Measurements from ENCODE around the gene TTLL8.
"Not testable (repeated sequence)": the region's sequence is repeated elsewhere in the genome, so short reads cannot be mapped to it uniquely, and the experiment has no call there.

The TTLL8 gene

DNA sequence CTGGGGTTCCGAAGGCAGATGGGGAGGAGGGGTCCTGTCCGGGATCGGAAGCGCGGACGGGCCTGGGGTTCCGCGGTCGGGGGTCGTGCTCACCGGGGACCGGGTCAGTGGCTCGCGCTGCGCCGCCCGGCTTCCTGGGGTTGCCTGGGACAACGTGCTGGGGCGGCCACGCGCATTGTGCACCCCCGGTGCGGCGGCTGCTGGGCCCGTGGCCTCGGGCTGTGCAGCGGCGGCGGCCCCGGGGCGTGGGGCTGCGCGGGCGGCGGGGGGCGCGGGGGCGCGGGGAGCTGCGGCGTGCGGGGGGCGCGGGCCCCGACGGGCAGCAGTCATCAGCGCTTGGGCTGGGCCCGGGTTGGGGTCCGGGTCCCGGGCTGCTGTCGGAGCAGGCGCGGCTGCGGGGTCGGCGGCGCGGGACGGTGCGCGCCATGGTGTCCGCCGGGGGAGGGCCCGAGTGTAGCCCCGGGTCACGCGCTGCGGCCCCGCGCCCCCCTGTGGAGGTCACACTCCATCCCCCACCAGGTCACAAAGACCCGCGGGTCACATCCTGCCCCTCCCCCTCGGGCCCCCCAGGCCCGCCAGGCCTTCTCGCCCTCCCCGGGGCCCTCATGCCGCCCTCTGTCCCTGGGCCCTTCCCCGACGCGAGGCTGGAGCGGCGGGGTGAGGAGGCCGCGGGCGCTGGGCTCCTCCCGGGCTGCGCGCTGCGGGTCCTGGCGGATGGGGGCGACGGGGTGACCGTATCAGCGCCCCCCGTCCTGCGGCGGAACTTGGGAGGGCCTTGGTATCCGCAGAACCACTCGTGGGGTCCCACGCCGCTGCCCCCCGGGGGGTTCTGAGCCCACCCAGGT lies at the start of gene TTLL8:
Gene TTLL8, minus strand, starts transcription at position 238 of the 845 bp plus-strand sequence.
- DNase-seq: no peak

DNA sequence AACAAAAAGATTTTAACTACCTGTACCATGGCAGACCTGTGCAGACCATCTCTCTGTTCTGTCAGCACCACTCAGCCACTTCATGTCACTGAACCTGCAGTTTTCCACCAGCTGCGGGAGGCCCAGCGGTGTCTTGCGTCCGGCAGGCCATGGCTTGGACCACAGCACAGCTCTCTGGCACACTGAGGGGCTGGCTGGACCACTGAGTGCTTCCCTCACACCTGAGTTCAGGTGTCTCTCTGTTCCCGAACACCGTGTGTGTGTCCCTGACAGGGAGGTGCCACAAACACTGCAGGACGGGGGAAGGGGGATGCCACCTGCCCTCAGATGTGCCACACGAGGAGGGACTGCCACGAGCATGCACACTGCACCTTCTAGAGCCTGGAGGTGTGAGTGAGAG lies 49.4 kb upstream of the TTLL8 start:
- no peak for DNase-seq

DNA sequence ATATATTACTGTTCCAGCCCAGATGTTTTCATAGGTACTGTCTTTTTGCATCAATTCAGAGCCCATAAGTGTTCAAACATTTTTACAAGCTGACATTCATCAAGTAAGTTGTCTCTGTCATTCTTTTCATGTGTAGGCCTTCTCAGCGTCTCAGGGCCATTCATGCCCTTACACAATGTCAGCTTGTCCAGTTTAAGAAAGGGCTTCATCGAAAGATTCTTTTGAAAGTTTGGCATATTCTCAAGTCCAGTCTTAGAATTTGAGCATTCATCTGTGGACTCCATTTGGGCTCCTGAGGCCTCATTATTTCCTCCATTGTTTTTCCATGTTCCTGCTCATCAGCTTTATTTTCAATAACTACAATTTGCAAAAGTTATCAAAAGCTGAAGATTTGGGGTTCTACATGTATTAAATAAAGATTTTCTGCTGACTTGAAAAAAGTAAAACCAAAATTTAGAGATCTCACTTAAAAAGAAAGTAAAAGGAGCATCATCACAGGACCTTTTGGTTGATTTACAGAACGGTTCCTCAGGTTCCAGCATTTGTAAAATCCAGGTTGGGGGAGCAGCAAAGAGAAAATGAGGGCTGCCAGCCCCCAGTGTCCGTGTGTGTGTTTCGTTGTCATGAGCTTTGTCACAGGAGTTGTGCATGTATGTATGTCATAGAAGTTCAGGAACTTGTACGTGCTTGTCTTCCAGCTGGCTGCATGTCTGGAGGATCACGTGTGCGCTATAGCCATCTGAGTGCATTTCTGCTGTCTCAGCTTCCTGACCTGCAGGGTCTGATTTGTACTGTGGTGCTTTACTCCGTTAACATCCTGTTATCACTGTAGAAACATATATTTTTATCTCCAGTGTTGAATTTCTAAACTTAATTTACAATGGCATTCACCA lies 47.4 kb upstream of the TTLL8 start:
- no peak for DNase-seq

DNA sequence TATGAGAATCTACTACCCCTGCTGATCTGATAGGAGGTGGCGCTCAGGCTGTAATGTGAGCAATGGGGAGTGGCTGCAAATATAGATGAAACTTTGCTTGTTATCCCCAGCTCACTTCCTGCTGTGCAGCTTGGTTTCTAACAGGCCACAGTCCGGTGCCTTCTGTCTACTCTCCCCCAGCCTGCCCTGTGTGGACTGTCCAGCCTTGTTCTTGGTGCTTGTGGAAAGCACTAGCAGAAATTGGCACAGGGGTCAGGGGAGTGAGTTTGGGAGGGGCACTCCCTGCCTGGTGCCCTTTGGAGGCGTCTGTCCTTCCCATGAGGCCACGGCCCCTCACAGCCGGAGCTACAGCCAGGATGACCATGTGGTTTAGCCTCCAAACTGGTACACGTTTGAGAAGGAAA lies 46.0 kb upstream of the TTLL8 start:
- no peak for DNase-seq

DNA sequence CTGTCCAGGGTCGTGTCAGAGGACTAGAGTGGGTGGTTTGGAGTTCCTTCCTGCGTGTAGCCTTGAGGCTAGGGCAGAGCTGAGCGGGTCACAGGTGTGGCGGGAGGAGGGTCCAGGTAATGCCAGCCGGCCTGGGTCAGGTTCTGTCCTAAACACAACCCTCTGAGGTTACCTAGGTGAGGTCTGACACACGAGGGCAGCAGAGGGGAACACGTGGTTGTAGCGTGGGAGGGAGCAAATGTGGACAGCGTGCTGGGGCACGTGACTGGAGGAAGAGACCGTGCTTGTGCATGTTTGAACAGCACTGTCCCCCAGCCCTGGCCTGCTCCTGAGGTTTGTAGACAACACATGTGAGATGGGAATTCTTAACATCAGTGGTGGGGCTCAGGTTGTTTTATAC lies 44.8 kb upstream of the TTLL8 start:
- DNase-seq: no peak

DNA sequence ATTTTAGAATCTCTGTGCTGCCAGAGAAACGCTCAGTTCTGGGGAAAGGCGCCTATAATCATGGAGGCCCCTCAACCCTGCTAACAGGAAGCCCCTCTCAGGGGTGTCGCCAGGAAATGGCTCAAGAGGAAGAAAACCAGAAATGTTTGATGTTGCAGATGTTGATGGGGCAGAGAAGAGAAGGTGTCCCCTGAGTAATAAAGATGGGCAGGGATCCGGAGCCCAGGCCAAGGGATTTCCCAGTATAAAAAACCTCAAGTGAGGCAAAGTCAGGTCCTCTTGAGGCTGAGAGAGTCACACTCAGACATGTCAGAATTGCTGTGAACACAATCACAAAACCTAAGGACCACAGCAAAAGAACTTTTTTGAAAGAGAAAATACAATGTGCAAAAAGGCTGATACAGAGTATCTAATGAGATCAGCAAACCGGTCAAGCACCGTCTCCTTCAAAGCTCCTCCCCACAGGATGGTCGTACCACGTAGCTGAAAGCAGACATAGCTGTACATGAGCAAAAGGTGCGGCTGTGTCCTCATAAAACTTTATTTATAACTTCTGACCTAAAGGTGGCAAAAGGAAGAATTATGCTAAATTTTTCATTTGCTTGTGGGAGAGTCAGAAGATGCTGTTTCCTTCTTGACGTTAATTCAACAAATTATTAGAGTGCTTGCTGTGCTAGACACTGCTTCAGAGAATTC lies 43.9 kb upstream of the TTLL8 start:
- no peak for DNase-seq

DNA sequence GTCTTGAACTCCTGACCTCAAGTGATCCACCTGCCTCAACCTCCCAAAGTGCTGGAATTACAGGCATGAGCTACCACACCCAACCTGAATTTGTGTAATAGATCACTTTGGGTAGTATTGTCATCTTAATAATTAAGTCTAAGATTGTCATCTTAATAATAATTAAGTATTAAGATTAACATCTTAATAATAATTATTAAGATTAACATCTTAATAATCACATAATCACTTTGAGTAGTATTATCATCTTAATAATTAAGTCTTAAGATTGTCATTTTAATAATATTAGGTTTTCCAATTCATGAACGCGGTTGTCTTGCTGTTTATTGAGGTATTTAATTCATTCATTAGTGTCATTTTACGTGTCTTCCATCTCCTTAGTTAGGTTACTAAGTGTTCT lies 40.0 kb upstream of the TTLL8 start:
- no peak for DNase-seq

DNA sequence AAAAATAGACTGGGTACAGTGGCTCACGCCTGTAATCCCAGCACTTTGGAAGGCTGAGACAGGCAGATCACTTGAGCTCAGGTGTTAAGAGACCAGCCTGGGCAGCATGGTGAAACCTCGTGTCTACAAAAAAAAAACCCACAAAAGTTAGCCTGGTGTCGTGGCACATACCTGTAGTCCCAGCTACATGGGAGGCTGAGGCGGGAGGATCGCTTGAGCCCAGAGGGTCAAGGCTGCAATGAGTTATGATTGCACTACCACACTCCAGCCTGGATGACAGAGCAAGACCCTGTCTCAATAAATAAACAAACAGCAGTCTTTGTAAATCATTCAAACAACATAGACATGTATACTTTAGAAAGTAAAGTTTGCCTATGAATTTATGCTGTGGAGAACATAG lies 34.2 kb upstream of the TTLL8 start:
- no peak for DNase-seq

DNA sequence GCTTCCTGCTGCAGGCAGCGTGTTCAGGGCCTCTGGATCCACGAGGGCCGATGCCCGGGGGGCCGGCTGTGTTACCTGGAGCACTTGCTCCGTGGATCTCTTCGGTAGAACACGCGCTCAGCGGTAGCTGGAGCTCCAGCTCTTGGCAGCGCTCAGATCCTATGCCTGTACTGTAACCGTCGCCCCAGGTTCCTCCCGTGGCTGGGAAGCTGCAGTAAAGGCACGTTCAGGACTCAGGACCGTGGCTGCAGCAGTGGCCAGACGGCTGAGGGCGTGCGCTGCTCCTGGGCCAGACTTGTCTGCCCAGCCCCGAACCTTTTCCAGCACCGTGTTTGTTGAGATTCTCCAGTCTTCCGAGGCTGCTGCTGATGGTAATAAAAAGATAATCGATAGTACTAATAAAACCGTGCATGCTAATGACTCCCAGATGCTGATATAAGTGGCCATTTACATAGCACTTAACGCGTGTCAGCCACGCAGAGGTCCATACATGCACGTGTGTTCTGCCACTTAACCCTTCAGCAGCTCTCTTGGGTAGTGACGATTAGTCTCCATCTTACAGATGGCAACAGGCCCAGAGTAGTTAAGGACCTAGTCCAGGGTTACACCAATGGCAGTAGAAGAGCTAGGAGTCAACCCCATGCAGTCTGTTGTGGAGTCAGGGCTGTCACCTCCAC lies 33.1 kb upstream of the TTLL8 start:
- no peak for DNase-seq

DNA sequence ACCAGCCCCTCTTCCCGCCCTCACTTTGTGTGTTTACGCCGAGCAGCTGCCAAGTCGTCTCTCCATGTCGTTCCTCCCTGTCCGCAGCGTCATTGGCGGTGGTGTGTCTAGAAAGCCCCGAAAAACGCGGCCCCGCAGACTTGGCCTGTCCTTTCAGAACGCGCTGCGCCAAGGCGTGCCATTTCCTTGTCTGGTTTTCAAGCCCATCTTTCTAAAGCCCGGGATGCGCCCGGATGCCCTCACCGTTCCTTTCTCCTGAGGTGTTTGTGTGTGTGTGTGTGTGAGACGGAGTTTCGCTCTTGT lies 32.3 kb upstream of the TTLL8 start:
- DNase-seq: no peak

DNA sequence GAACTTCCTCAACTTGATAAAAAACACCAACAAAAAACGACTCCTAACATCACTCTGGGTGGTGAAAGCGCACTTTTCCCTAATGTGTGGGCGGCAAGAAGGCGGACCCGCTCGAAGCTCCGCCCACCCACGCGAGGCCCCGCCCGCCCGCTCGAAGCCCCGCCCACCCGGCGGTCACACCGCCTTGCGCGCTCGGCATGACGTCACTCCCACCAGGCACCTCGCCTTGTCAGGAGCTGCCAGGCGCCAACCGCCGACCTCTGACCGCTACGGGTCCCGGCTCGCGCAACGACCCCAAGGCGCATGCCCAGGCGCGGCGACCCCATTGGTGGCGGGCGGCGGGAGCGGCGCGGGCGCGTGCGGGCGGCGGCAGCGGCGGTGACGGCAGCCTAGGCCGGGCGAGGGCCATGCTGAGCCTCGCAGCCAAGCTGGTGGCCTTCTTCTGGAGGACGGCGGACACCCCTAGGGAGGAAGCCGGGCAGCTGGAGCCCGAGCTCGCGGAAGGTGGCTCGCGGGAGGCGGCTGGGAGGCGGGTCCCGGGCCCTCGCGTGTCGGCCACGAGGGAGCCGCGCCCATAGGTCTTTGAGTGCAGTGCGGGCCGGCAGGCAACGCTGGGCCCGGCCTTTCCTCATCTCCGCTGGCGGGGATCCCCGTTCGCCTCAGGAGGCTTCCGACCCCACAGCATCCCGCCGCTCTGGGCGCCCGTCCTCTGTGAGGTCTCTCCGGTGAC lies 31.7 kb upstream of the TTLL8 start, which contains the start of gene MOV10L1:
Gene MOV10L1, plus strand, starts transcription at position 325 of the 730 bp plus-strand sequence. Its CDS starts 83 bp downstream, at position 408.
- no peak for DNase-seq

DNA sequence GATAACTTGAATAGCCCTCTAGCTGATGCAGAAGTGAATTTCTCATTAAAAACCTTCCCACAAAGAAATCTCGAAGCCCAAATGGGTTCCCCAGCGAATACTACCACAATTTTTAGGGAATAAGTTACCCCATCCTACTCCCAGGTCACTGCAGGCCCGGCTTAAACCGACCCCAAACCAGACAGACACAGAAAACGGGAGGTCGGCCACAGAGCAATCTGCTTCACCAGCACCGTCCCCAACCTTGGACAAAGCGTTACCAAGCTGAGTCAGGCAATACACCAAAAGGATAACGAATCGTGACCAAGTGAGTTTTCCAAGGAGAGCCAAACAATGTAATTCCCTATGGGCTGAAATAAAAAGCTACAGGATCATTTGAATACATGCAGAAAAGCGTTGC lies 31.1 kb upstream of the TTLL8 start:
- DNase-seq: no peak

DNA sequence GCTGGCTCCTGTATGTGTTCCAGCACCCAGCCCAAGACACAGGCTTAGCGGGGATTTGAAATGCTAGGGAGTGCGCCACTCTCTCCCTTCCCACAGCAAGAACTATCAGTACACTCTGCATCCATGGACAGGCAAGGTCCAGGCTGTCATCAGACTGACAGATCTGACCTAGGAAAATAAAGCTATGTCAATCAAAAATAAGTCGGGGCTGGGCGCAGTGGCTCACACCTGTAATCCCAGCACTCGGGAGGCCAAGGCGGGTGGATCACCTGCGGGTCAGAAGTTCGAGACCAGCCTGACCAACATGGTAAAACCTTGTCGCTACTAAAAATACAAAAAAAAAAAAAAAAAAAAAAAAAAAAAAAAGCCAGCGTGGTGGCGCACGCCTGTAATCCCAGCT lies 30.0 kb upstream of the TTLL8 start:
- DNase-seq: no peak

DNA sequence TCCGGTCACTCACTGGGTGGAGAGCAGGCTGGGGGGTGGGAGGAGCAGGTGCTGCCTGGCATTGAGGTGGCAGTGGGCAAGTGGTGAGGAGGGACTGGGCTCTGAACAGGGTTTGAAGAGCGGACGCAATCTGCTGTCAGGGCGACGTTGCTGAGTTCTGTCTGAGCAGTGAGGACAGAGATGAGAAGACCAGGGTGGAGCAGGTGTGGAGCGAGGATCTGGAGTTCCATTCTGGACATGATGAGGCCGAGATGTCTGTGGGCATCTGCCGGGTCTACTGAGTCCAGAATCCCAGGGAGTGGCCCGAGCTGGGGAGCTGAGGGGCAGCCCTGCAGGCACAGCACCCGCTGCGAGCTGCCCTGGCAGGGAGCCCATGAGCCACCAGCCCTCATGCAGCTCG lies 29.5 kb upstream of the TTLL8 start:
- no peak for DNase-seq

DNA sequence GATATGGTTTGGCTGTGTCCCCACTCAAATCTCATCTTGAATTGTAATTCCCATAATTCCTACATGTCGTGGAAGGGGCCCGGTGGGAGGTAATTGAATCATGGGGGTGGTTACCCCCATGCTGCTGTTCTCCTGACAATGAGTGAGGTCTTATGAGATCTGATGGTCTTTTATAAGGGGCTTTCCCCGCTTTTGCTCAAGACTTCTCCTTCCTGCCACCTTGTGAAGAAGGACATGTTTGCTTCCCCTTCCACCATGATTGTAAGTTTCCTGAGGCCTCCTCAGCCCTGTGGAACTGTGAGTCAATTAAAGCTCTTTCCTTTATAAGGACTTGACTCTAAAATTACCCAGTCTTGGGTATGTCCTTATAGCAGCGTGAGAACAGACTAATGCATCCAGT lies 28.9 kb upstream of the TTLL8 start:
- DNase-seq: not testable (repeated sequence)

DNA sequence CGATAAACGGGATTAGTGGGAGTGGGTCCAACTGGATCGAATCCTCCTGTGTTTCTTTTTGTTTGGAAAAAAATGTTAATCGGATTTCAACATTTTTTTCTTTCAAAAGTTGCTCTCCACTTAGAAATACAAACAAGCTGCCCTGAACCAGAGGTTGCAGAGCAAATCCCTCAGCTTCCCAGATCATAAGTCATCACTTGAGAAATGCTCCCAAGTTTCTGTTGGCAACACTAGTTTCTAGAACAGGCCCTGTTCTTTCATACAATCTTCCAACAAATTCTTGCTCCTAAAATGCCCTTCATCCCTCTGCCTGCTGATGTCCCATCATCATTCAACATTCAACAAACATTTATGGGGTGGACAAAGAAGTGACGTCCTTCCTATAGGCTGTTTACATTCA lies 28.4 kb upstream of the TTLL8 start:
- no peak for DNase-seq

DNA sequence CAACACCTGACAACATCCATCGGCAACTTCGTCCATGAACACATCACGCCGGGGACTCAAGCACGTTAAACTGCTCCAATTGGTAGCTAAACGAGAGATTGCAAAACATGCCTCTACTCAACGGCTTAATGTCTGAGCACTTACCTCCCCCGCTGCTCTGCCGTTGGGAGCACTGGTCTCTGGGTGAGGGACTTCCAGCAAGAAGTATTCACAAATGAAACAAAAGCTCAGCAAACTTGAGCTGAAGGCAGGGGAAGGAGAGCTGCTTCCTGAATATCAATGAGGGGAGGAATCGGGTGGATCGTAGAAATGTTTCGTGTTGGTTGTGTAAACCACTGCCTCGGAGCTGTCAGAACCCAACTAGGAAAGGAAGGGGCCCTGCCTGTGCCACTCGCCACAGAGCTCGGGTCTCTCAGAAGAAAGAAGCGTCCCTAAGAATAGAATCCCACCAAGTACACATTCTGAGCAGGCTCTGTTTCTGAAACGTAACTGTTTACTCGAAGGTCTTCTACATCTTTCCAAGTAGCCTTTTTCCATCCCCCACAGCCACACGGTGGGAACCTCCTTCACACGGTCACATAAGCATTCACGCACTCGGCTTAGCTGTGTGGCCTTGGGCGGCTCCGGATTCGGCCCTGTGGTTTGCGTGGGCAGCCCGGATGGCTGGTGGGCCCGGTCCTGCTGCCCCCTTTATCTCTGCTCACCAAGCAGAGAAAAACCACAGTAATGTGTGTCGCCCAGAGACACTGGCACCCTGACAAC lies 27.3 kb upstream of the TTLL8 start, which contains the start of gene MLC1:
Gene MLC1, minus strand, starts transcription at position 216 of the 762 bp plus-strand sequence. CDS start 524 bp downstream, outside the sequence.
- DNase-seq: no peak

DNA sequence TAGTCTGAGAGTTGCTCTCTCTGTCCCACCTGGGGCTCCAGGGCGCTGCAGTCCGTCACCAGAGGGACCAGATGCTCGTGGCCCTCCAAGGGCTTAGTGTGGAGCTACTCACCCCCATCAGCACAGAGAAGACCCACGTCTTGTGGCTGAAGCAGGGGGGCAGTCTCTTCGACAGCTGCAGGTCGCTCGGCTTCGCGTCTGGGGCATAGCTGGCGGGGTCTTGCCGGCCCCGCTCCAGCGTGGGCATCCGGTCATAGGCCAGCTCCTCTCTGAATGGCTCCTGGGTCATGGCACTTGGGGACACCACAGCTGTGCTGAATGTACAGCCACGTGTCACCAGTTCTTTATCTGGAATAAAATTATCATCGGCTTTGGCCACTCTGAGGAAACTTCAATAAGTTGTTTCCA lies 26.5 kb upstream of the TTLL8 start:
- no peak for DNase-seq

DNA sequence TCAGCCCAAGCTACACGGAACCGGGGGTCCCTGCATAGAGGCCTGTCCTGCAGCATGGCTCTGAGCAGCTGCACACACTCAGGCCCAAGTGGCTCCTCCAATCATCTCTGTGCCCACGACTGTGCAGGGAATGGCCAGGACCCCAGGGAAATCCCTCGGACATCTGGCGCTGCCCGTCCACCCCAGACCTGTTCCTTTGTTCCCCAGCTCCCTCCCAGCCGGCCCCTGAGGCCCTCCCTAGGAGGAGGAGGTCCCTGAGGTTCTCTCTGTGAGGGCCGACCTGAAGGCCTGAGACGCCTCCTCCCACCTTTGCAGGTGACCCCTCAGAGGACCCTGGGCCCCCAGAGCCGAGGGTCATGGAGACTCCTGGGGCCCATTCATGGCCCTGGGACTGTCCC lies 26.0 kb upstream of the TTLL8 start:
- no peak for DNase-seq

DNA sequence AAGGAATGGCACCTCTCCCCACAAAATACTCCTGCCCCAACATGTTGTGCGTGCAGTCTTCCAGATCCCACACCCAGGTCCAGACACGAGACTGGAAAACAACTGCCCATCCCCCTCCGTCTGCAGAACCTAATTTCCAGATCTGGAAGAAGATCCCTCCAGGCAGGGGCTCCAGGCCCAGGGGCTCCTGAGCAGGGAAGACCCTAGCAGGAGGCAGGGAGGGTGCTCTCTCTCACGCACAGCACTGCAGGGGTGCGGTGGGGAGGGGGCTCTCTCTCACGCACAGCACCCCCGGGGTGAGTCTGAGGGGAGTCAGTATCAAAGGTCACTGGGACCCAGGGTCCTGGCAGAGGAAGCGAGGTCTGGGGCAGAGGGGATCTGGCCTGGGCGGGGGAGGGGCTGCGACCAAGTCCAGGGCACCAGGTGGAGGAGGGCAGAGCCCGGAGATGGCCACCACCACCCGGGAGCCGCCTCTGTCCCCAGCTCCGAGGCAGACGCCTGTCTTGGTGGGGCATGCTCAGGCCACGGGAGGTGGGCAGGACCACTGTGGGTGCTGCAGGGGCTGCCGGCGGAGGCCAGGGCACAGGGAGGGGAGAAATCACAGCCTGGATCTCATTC lies 25.5 kb upstream of the TTLL8 start:
- DNase-seq: no peak

DNA sequence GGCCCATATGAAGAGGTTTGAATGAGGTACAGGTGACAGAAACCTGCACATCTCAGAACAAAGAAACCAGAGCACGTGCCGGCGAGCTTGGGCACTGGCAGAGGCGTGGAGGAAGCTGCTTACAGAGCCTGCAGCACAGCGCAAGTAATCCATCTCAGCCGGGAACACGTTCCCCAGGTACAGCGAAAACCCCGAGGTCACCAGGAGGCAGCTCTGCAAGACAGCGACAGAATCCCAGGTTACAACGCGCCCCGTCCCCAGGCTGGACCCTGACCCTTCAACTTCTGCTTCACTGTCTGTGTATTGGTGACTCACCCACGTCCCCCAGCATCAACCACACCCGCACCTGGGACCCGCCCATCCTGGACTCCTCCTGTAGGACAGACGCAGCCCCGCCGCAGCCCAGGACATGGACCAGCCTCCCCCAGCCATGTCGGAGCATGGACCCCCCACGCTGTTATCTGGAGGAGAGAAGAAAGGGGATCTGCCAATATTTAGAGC lies 24.9 kb upstream of the TTLL8 start:
- no peak for DNase-seq
